IMR-90 (cell line): ENCODE results near the gene TUBGCP2. TPM values are rescaled to one million over a fixed set of nuclear protein-coding genes. Genes with fewer than 3 reads are reported as not detected.

Source experiments
- ATAC-seq: fragments of 200-7000 bp; cut with Tn5 transposase; 2 replicates; pipeline ENCODE4 v1.9.1; 2020; ENCODE audit warnings: low read depth, mild to moderate bottlenecking, moderate library complexity
- BruUV-seq: library from RNA; stranded (reverse); fragments of 400-500 nt; replicated peaks from 2 replicates; lab custom pipeline; 2021; lab: Mats Ljungman, UMichigan
- CTCF ChIA-PET: fragments of 300-600 bp; formaldehyde crosslinking; extraction: SDS; loops from one replicate; lab custom pipeline; 2021; ENCODE audit warnings: antibody characterized with exemption; lab: Yijun Ruan, JAX
- POLR2A ChIA-PET: fragments of 300-600 bp; sonication (Branson Sonifier 250); formaldehyde crosslinking; loops from one replicate; lab custom pipeline; 2022; ENCODE audit warnings: antibody characterized with exemption; ENCODE audit not compliant: unreplicated experiment; lab: Charles Lee
- DNase-seq: peaks from one replicate; pipeline ENCODE4 v3.0.0; 2013
- H2AFZ ChIP-seq: replicated peaks from 2 replicates; pipeline ENCODE3; 2013; ENCODE audit warnings: low read length, mild to moderate bottlenecking; ENCODE audit not compliant: poor library complexity
- H2AK5ac ChIP-seq: 2 replicates; pipeline ENCODE4 v1.6.1; 2013; ENCODE audit warnings: low read depth, low read length, inconsistent platforms
- H2AK9ac ChIP-seq: replicated peaks from 2 replicates; pipeline ENCODE3; 2013; ENCODE audit warnings: mild to moderate bottlenecking, low read depth, low read length, moderate library complexity; ENCODE audit not compliant: poor library complexity
- H2BK120ac ChIP-seq: 2 replicates; pipeline ENCODE4 v1.6.1; 2013; ENCODE audit warnings: low read depth, low read length, inconsistent platforms
- H2BK15ac ChIP-seq: 3 replicates; pipeline ENCODE4 v1.6.1; 2013; ENCODE audit warnings: low read depth, low read length, inconsistent platforms
- H2BK20ac ChIP-seq: 2 replicates; pipeline ENCODE4 v1.6.1; 2013; ENCODE audit warnings: low read depth, mild to moderate bottlenecking, inconsistent platforms, low read length, moderate library complexity
- H2BK5ac ChIP-seq: 2 replicates; pipeline ENCODE4 v1.6.1; 2013; ENCODE audit warnings: mild to moderate bottlenecking, low read depth, low read length, inconsistent platforms; ENCODE audit not compliant: poor library complexity, severe bottlenecking
- H3K14ac ChIP-seq: replicated peaks from 2 replicates; pipeline ENCODE4 v1.6.1; 2013; ENCODE audit warnings: low read depth, low read length, inconsistent platforms
- H3K18ac ChIP-seq: 2 replicates; pipeline ENCODE4 v1.6.1; 2013; ENCODE audit warnings: low read depth, low read length, control low read depth
- H3K23ac ChIP-seq: 2 replicates; pipeline ENCODE4 v1.6.1; 2013; ENCODE audit warnings: low read depth, low read length, inconsistent platforms
- H3K27ac ChIP-seq: 2 replicates; pipeline ENCODE4 v1.5.1; 2013; ENCODE audit warnings: mild to moderate bottlenecking, control low read depth, low read length; ENCODE audit not compliant: insufficient read depth
- H3K27me3 ChIP-seq: 2 replicates; pipeline ENCODE4 v1.6.1; 2013; ENCODE audit warnings: low read length; ENCODE audit not compliant: control insufficient read depth, insufficient read depth
- H3K36me3 ChIP-seq: 2 replicates; pipeline ENCODE4 v1.6.1; 2013; ENCODE audit warnings: low read length, mixed read lengths; ENCODE audit not compliant: control insufficient read depth, insufficient read depth
- H3K4ac ChIP-seq: 2 replicates; pipeline ENCODE4 v1.6.1; 2013; ENCODE audit warnings: low read depth, low read length, inconsistent platforms
- H3K4me1 ChIP-seq: 2 replicates; pipeline ENCODE4 v1.6.1; 2013; ENCODE audit warnings: low read length, mixed read lengths; ENCODE audit not compliant: control insufficient read depth, insufficient read depth
- H3K4me2 ChIP-seq: 2 replicates; pipeline ENCODE4 v1.6.1; 2013; ENCODE audit warnings: low read depth, mild to moderate bottlenecking, control low read depth, low read length, moderate library complexity
- H3K4me3 ChIP-seq: 2 replicates; pipeline ENCODE4 v1.5.1; 2013; ENCODE audit warnings: low read depth, mild to moderate bottlenecking, control low read depth, low read length, moderate library complexity; ENCODE audit not compliant: insufficient read depth
- H3K56ac ChIP-seq: 2 replicates; pipeline ENCODE4 v1.6.1; 2013; ENCODE audit warnings: low read length, inconsistent platforms; ENCODE audit not compliant: insufficient read depth; ENCODE audit errors: extremely low read depth
- H3K79me1 ChIP-seq, 2 experiments: 2 replicates each; pipeline ENCODE4 v1.6.1; 2013; ENCODE audit warnings: low read length in 2 of 2, inconsistent platforms in 1 of 2, low read depth in 1 of 2
- H3K9ac ChIP-seq: 2 replicates; pipeline ENCODE4 v1.6.1; 2013; ENCODE audit warnings: low read depth, low read length, control low read depth
- H3K9me1 ChIP-seq: 2 replicates; pipeline ENCODE4 v1.6.1; 2013; ENCODE audit warnings: low read length, inconsistent platforms; ENCODE audit not compliant: insufficient read depth
- H3K9me3 ChIP-seq: 2 replicates; pipeline ENCODE4 v1.6.1; 2013; ENCODE audit warnings: low read length; ENCODE audit not compliant: control insufficient read depth, insufficient read depth
- H4K20me1 ChIP-seq: 2 replicates; pipeline ENCODE4 v1.6.1; 2013; ENCODE audit warnings: low read length, inconsistent platforms; ENCODE audit not compliant: insufficient read depth
- H4K5ac ChIP-seq: 2 replicates; pipeline ENCODE4 v1.6.1; 2013; ENCODE audit warnings: mild to moderate bottlenecking, low read depth, low read length, control low read depth
- H4K8ac ChIP-seq, 2 experiments: 2 replicates each; pipeline ENCODE4 v1.6.1; 2013; ENCODE audit warnings: low read depth in 2 of 2, low read length in 2 of 2, control low read depth in 1 of 2, inconsistent platforms in 1 of 2
- H4K91ac ChIP-seq: 2 replicates; pipeline ENCODE4 v1.6.1; 2013; ENCODE audit warnings: low read depth, low read length, inconsistent platforms; ENCODE audit not compliant: insufficient read depth
- BHLHE40 ChIP-seq: fragments of 150-350 bp; IDR thresholded peaks from 2 replicates; pipeline ENCODE4 v1.6.1; 2016; ENCODE audit warnings: mild to moderate bottlenecking, low read depth, low read length
- FOS ChIP-seq: fragments of 150-350 bp; IDR thresholded peaks from 2 replicates; pipeline ENCODE4 v1.6.1; 2016; ENCODE audit warnings: low read depth, low read length
- MAFK ChIP-seq: IDR thresholded peaks from 2 replicates; pipeline ENCODE4 v1.6.1; 2012; ENCODE audit warnings: low read depth, low read length, improper control_type of control experiment
- MAZ ChIP-seq: IDR thresholded peaks from 2 replicates; pipeline ENCODE4 v1.6.1; 2012; ENCODE audit warnings: low read depth, mild to moderate bottlenecking, low read length, improper control_type of control experiment, moderate library complexity, borderline replicate concordance
- POLR2A ChIP-seq: IDR thresholded peaks from 2 replicates; pipeline ENCODE4 v1.6.1; 2012; ENCODE audit warnings: mild to moderate bottlenecking, low read depth, low read length
- RAD21 ChIP-seq: IDR thresholded peaks from 2 replicates; pipeline ENCODE4 v1.6.1; 2012; ENCODE audit warnings: low read length, improper control_type of control experiment
- RCOR1 ChIP-seq: IDR thresholded peaks from 2 replicates; pipeline ENCODE4 v1.6.1; 2012; ENCODE audit warnings: mild to moderate bottlenecking, low read length, improper control_type of control experiment; ENCODE audit not compliant: insufficient replicate concordance
- RFX5 ChIP-seq: IDR thresholded peaks from 2 replicates; pipeline ENCODE4 v1.8.0; 2012; ENCODE audit warnings: low read depth, mild to moderate bottlenecking, low read length, moderate library complexity
- SMC3 ChIP-seq: fragments of 150-350 bp; IDR thresholded peaks from 2 replicates; pipeline ENCODE4 v1.6.1; 2016; ENCODE audit warnings: low read depth, mild to moderate bottlenecking, antibody characterized with exemption, low read length, moderate library complexity
- WGBS, 2 experiments: methylation state at CpG; one replicate each; pipeline versions ENCODE4 v1.1.5 to v1.1.7; 2013; ENCODE audit warnings: missing lambda C conversion rate in 2 of 2; ENCODE audit not compliant: insufficient read length in 1 of 2; ENCODE audit errors: extremely low coverage in 2 of 2; 5-methylcytosine and 5-hydroxymethylcytosine counted together
- dilution Hi-C: fragments of 300-500 bp; cut with HindIII; formaldehyde crosslinking; loops from one replicate; pipeline ENCODE4 v1.14.3; 2018; ENCODE audit warnings: low sequenced_read_pairs; ENCODE audit not compliant: unreplicated experiment
- in situ Hi-C: fragments of 300-500 bp; cut with MboI; formaldehyde crosslinking; loops from 3 replicates; pipeline ENCODE4 v1.14.3; 2019; ENCODE audit warnings: low sequenced_read_pairs, inconsistent platforms, mixed read lengths
- intact Hi-C: fragments of 100-400 bp; cut with micrococcal nuclease; formaldehyde crosslinking; loops from 2 replicates; pipeline ENCODE4 v1.10.0; 2022
- polyA plus RNA-seq, 3 experiments: library from polyadenylated mRNA; depleted of rRNA; stranded (reverse); fragments of >200 nt; gene quantifications; 2 replicates each; pipeline ENCODE4 v1.2.3, GENCODE V29; 2012; ENCODE audit warnings: low replicate concordance in 1 of 3
- total RNA-seq: library from RNA; depleted of rRNA; stranded (reverse); fragments of >200 nt; gene quantifications from 2 replicates; pipeline ENCODE4 v1.2.3, GENCODE V29; 2012
- TF ChIP-seq, protein P1 (sequence below): fragments of 150-350 bp; IDR thresholded peaks from 2 replicates; pipeline ENCODE4 v1.6.1; 2017; ENCODE audit warnings: mild to moderate bottlenecking, antibody characterized with exemption, low read length, low read depth
- TF ChIP-seq, protein P2 (sequence below): fragments of 150-350 bp; IDR thresholded peaks from 2 replicates; pipeline ENCODE4 v1.6.1; 2016; ENCODE audit warnings: low read depth, mild to moderate bottlenecking, low read length, moderate library complexity, borderline replicate concordance

The TUBGCP2 gene
- total and polyA plus RNA-seq, 2 of the 4 experiments (the other 2 are of a cell fraction): 48.1 to 72.6 TPM

DNA sequence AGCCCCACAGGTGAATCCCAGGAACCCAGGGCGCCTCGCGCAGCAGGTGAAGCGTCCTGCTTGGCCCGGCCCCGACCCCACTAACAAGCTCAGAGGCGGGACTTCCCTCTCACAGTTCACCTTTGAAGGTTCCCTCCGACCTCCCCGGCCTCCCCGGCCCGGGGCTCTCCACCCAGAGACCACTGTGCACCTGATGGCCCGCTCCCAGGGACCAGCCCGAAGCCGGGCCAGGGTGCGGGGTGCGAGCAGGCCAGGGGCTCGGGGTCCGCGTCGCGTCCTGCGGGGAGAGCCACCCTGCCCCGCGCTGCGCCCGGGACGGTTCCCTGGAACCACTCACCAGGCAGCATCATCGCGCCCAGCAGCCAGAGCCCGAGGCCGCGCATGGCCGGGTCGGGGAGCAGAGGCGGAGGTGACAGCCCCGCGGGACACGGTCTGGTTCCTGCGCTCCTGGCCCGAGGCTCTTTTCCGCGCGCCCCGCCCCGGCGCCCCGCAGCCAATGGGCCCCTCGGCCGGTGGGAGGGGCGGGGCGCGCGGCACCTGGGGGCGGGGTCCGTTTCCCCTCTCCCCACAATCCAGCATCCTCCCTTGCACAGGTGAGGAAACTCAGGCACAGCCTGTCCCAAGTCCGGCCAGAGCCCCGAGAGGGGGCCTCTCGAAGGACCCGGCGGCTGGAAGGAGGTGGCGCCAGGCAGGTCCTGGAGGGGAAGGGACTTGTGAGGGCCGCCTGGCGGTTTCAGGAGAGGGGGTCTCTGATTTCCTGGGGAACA, 32.1 kb downstream of the TUBGCP2 start, which contains the start of gene ADAM8 (continued):
- TF ChIP-seq MAZ: no peak

DNA sequence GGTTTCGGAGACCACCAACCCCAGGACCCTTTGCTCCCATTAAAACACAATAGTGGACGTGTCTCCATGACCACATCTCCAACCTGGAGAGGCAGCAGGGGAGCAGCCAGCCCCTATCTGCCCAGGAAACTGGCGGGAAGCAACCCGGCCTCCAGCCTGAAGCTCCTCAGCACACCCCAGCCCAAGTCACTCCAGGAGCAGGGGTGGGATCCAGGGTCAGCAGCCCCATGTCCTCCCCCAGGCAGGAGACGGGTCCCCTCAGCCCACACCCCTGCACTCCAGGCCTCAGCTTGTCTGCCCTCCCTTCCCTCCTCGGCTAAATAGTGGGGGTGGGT, 32.6 kb downstream of the TUBGCP2 start:
- Histone ChIP-seq H4K5ac (no peak overlapping the region), H4K8ac (no peak overlapping the region), H3K9me3 (no peaks in the 10 kb centered on the region), H2AK5ac (no peak overlapping the region), H2BK5ac (no peak overlapping the region), H3K4me1 (peaks cover 10% of the 10 kb centered on the region), H3K4ac (no peak overlapping the region), H3K4me3 (no peak overlapping the region), H3K56ac (no peak overlapping the region), H3K14ac (no peak overlapping the region), H3K23ac (no peak overlapping the region), H2BK15ac (no peak overlapping the region), H3K36me3 (peaks cover 14% of the 10 kb centered on the region), H3K27me3 (peaks cover 9% of the 10 kb centered on the region), H4K20me1 (peaks cover 7% of the 10 kb centered on the region; the same call in 1 of the 2 replicates), H3K79me1 (peaks cover 0 to 3% of the 10 kb centered on the region in 2 experiments; a peak in 1 of 4 replicates), H3K4me2 (no peak overlapping the region), H3K9me1 (0 out of 2 replicates have a peak, but pooled peaks cover 4% of the 10 kb centered on the region), H3K9ac (no peak overlapping the region), H3K18ac (no peak overlapping the region), H2AFZ (no peak overlapping the region), H3K27ac (no peak overlapping the region), H2AK9ac (no peak overlapping the region), H2BK20ac (no peak overlapping the region), H4K91ac (no peak overlapping the region), H2BK120ac (no peak overlapping the region)
- DNase-seq (no peak), ATAC-seq (no peak)
- CTCF ChIA-PET: no interaction called here
- in situ Hi-C loops (no loop called here), dilution Hi-C loops (no loop called here), intact Hi-C loops (loop anchor here (1.0 kb wide), 1 partner anchor 14 kb away; no protein-coding TSS in a partner anchor)
- no TSS peak for BruUV-seq
- POLR2A ChIA-PET: no interaction called here
- no CpG with 5 or more reads among the region's 6 CpGs for WGBS, 2 experiments
- TF ChIP-seq, protein P1, sequence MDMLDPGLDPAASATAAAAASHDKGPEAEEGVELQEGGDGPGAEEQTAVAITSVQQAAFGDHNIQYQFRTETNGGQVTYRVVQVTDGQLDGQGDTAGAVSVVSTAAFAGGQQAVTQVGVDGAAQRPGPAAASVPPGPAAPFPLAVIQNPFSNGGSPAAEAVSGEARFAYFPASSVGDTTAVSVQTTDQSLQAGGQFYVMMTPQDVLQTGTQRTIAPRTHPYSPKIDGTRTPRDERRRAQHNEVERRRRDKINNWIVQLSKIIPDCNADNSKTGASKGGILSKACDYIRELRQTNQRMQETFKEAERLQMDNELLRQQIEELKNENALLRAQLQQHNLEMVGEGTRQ: no peak
- TF ChIP-seq POLR2A (no peak), BHLHE40 (no peak), RCOR1 (no peak), MAZ (no peak), MAFK (no peak), RFX5 (no peak), RAD21 (no peak), SMC3 (no peak), FOS (no peak)
- TF ChIP-seq, protein P2, sequence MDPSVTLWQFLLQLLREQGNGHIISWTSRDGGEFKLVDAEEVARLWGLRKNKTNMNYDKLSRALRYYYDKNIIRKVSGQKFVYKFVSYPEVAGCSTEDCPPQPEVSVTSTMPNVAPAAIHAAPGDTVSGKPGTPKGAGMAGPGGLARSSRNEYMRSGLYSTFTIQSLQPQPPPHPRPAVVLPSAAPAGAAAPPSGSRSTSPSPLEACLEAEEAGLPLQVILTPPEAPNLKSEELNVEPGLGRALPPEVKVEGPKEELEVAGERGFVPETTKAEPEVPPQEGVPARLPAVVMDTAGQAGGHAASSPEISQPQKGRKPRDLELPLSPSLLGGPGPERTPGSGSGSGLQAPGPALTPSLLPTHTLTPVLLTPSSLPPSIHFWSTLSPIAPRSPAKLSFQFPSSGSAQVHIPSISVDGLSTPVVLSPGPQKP: no peak
